HEK293 (cell line): ENCODE measurements around the gene VGLL4.

Experiments used
- CTCF ChIA-PET: fragments of 350-600 bp; formaldehyde crosslinking; extraction: SDS; loops from one replicate; lab custom pipeline; 2021; ENCODE audit warnings: antibody characterized with exemption; lab: Yijun Ruan, JAX
- POLR2A ChIA-PET: fragments of 300-600 bp; formaldehyde crosslinking; extraction: SDS; loops from one replicate; lab custom pipeline; 2020; ENCODE audit warnings: antibody characterized with exemption, inconsistent platforms; lab: Yijun Ruan, JAX
- H3K27ac ChIP-seq: fragments of 200-500 bp; sonication (Bioruptor generic); 2 replicates; pipeline ENCODE4 v1.5.1; 2014; ENCODE audit warnings: low read depth, low read length, control low read depth, inconsistent platforms; ENCODE audit errors: extremely low read depth
- H3K36me3 ChIP-seq, 2 experiments: fragments of 200-500 bp in 1 of 2; sonication (Bioruptor generic) in 1 of 2; 1 replicate in 1 of 2; 2 replicates in 1 of 2; pipeline ENCODE4 v1.5.1; 2014 to 2017; ENCODE audit warnings: inconsistent platforms in 2 of 2, low read length in 2 of 2; ENCODE audit not compliant: control insufficient read depth in 2 of 2, insufficient read depth in 1 of 2
- H3K4me1 ChIP-seq: fragments of 200-500 bp; sonication (Bioruptor generic); 2 replicates; pipeline ENCODE4 v1.5.1; 2014; ENCODE audit warnings: mild to moderate bottlenecking, low read length, inconsistent platforms; ENCODE audit not compliant: control insufficient read depth, insufficient read depth
- H3K4me3 ChIP-seq: 2 replicates; pipeline ENCODE4 v1.5.1; 2011; ENCODE audit warnings: low read depth, mild to moderate bottlenecking, control low read depth, low read length, moderate library complexity
- H3K9me3 ChIP-seq: fragments of 200-500 bp; sonication (Bioruptor generic); 2 replicates; pipeline ENCODE4 v1.5.1; 2014; ENCODE audit warnings: low read depth, low read length, inconsistent platforms; ENCODE audit not compliant: control insufficient read depth, insufficient read depth
- GLIS2 ChIP-seq: fragments of 450-650 bp; formaldehyde crosslinking; IDR thresholded peaks from 2 replicates; pipeline ENCODE4 v1.5.1; 2016; ENCODE audit warnings: missing biosample characterization, missing genetic modification characterization
- IKZF3 ChIP-seq: fragments of 450-650 bp; IDR thresholded peaks from 2 replicates; pipeline ENCODE4 v1.5.0; 2018; ENCODE audit warnings: missing biosample characterization, mild to moderate bottlenecking, missing genetic modification characterization, moderate library complexity
- MZF1 ChIP-seq: fragments of 450-650 bp; formaldehyde crosslinking; IDR thresholded peaks from 2 replicates; pipeline ENCODE4 v1.5.1; 2017; ENCODE audit warnings: missing biosample characterization, missing genetic modification characterization, borderline replicate concordance
- OVOL3 ChIP-seq: fragments of 450-650 bp; formaldehyde crosslinking; IDR thresholded peaks from 2 replicates; pipeline ENCODE4 v1.5.1; 2016; ENCODE audit warnings: missing biosample characterization, missing genetic modification characterization
- SCRT2 ChIP-seq: fragments of 450-650 bp; formaldehyde crosslinking; IDR thresholded peaks from 2 replicates; pipeline ENCODE4 v1.5.1; 2016; ENCODE audit warnings: missing biosample characterization, missing genetic modification characterization
- TRIM28 ChIP-seq: IDR thresholded peaks from 2 replicates; pipeline ENCODE4 v1.6.1; 2011; ENCODE audit warnings: low read length, control low read depth, borderline replicate concordance
- WT1 ChIP-seq: fragments of 450-650 bp; formaldehyde crosslinking; IDR thresholded peaks from 2 replicates; pipeline ENCODE4 v1.5.1; 2016; ENCODE audit warnings: missing biosample characterization, missing genetic modification characterization
- ZNF19 ChIP-seq: fragments of 450-650 bp; formaldehyde crosslinking; IDR thresholded peaks from 2 replicates; pipeline ENCODE4; 2016; ENCODE audit warnings: missing biosample characterization, missing genetic modification characterization, low read depth
- ZNF223 ChIP-seq: fragments of 450-650 bp; formaldehyde crosslinking; IDR thresholded peaks from 2 replicates; pipeline ENCODE4 v1.5.1; 2016; ENCODE audit warnings: missing biosample characterization, missing genetic modification characterization
- ZNF335 ChIP-seq: fragments of 450-650 bp; formaldehyde crosslinking; conservative IDR thresholded peaks from 2 replicates; pipeline ENCODE4 v1.5.1; 2016; ENCODE audit warnings: missing biosample characterization, missing genetic modification characterization
- ZNF354C ChIP-seq: fragments of 450-650 bp; formaldehyde crosslinking; IDR thresholded peaks from 2 replicates; pipeline ENCODE4 v1.5.1; 2016; ENCODE audit warnings: missing biosample characterization, missing genetic modification characterization, low read depth, borderline replicate concordance
- ZNF473 ChIP-seq: fragments of 450-650 bp; formaldehyde crosslinking; IDR thresholded peaks from 2 replicates; pipeline ENCODE4 v1.5.1; 2017; ENCODE audit warnings: missing biosample characterization, missing genetic modification characterization
- ZNF501 ChIP-seq: fragments of 450-650 bp; formaldehyde crosslinking; IDR thresholded peaks from 2 replicates; pipeline ENCODE4 v1.5.1; 2016; ENCODE audit warnings: missing biosample characterization, missing genetic modification characterization
- ZNF544 ChIP-seq: fragments of 450-650 bp; formaldehyde crosslinking; IDR thresholded peaks from 2 replicates; pipeline ENCODE4 v1.5.0; 2017; ENCODE audit warnings: missing biosample characterization, missing genetic modification characterization
- ZNF558 ChIP-seq: fragments of 450-650 bp; formaldehyde crosslinking; IDR thresholded peaks from 2 replicates; pipeline ENCODE4 v1.5.1; 2016; ENCODE audit warnings: missing biosample characterization, missing genetic modification characterization
- ZNF561 ChIP-seq: fragments of 450-650 bp; IDR thresholded peaks from 2 replicates; pipeline ENCODE4 v1.5.1; 2018; ENCODE audit warnings: missing biosample characterization, missing genetic modification characterization, borderline replicate concordance
- ZNF660 ChIP-seq: fragments of 450-650 bp; IDR thresholded peaks from 2 replicates; pipeline ENCODE4 v1.5.1; 2018; ENCODE audit warnings: missing biosample characterization, mild to moderate bottlenecking, missing genetic modification characterization
- ZNF830 ChIP-seq: fragments of 450-650 bp; IDR thresholded peaks from 2 replicates; pipeline ENCODE4 v1.5.0; 2018; ENCODE audit warnings: missing biosample characterization, missing genetic modification characterization, low read depth, mild to moderate bottlenecking, moderate library complexity
- ZXDB ChIP-seq: fragments of 450-650 bp; formaldehyde crosslinking; IDR thresholded peaks from 2 replicates; pipeline ENCODE4 v1.5.1; 2016; ENCODE audit warnings: missing biosample characterization, missing genetic modification characterization
- TF ChIP-seq, protein P1 (sequence below): fragments of 450-650 bp; formaldehyde crosslinking; conservative IDR thresholded peaks from 2 replicates; pipeline ENCODE4 v1.5.1; 2016; ENCODE audit warnings: low read depth, missing biosample characterization, missing genetic modification characterization
- TF ChIP-seq, protein P2 (sequence below): fragments of 450-650 bp; formaldehyde crosslinking; conservative IDR thresholded peaks from 2 replicates; pipeline ENCODE4 v1.5.1; 2016; ENCODE audit warnings: low read depth, missing biosample characterization, missing genetic modification characterization
- TF ChIP-seq, protein P3 (sequence below): fragments of 450-650 bp; formaldehyde crosslinking; IDR thresholded peaks from 2 replicates; pipeline ENCODE4 v1.5.1; 2016; ENCODE audit warnings: missing biosample characterization, missing genetic modification characterization
- TF ChIP-seq, protein P4 (sequence below): fragments of 450-650 bp; formaldehyde crosslinking; IDR thresholded peaks from 2 replicates; pipeline ENCODE4 v1.5.1; 2016; ENCODE audit warnings: missing biosample characterization, missing genetic modification characterization

Gene VGLL4

DNA sequence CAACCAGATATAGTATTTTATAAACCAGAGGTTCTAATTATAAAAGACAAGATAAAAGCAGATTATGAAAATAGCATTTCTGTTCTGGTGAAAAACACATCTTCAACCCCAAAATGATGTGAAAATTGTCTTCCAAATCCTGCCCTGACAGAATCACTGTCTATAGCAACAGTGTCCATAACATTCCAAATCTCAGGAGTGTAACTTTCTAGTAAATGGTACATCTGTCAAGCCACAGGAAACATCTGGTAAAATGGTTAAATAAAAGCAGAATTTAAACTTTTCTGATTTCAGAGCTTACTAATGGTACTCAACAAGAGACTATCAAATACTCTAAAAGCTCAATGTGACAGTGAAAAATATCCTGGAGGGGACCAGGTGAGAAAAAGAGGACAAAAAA, 60.5 kb downstream of the VGLL4 start (continued):
- no peak for TF ChIP-seq ZNF558 (tag by site-specific recombination)
- TF ChIP-seq ZXDB (tag by site-specific recombination): no peak
- TF ChIP-seq MZF1 (tag by site-specific recombination): no peak
- TF ChIP-seq ZNF223 (tag by site-specific recombination): no peak
- no peak for TF ChIP-seq ZNF354C (tag by site-specific recombination)

DNA sequence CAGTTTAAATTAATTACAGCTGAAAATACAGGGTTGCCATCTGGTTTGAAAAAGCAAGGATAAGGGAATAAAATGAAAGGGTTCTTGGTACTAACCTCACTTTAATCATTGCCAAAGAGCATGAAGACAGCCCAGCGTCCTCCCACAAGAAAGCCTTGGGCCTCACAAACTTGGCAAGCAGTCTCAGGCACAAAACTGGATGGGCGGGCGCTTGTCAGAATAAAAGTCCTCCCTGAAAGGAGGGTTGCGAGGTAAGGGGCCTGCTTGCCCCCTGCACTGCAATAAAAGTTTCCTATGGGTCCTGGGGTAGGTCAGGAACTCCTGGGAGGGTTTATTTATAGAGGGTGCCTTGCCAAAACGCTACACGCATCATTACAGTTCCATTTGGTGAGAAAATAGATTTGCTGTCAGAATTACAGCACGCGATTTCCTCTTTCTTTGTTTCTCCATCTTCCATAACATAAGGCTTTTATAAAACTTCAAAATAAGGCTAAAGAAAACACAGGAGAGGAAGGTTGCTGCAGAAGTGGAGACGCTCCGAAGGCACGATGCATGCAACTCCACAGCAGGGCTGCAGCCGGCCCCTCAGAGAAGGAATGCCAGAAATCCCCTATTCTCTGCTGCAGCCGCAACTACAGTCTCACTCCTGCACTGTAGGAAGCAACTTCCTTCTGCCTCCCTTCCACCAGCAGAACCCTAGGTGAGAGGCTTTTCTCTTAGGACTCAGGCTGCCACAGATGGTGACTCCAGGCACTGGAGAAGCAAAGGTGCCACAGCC, 61.3 kb downstream of the VGLL4 start:
- no peak overlapping the region; the same call in 1 of the 2 replicates for H3K4me3 ChIP-seq
- ChIA-PET POLR2A (no interaction called here), CTCF (interaction anchor here (1.0 kb wide), 1 partner anchor 18 kb away, joined by 4 read pairs; no protein-coding TSS in a partner anchor)
- TF ChIP-seq, protein P1, sequence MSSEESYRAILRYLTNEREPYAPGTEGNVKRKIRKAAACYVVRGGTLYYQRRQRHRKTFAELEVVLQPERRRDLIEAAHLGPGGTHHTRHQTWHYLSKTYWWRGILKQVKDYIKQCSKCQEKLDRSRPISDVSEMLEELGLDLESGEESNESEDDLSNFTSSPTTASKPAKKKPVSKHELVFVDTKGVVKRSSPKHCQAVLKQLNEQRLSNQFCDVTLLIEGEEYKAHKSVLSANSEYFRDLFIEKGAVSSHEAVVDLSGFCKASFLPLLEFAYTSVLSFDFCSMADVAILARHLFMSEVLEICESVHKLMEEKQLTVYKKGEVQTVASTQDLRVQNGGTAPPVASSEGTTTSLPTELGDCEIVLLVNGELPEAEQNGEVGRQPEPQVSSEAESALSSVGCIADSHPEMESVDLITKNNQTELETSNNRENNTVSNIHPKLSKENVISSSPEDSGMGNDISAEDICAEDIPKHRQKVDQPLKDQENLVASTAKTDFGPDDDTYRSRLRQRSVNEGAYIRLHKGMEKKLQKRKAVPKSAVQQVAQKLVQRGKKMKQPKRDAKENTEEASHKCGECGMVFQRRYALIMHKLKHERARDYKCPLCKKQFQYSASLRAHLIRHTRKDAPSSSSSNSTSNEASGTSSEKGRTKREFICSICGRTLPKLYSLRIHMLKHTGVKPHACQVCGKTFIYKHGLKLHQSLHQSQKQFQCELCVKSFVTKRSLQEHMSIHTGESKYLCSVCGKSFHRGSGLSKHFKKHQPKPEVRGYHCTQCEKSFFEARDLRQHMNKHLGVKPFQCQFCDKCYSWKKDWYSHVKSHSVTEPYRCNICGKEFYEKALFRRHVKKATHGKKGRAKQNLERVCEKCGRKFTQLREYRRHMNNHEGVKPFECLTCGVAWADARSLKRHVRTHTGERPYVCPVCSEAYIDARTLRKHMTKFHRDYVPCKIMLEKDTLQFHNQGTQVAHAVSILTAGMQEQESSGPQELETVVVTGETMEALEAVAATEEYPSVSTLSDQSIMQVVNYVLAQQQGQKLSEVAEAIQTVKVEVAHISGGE (tag by site-specific recombination): no peak
- TF ChIP-seq, protein P2, sequence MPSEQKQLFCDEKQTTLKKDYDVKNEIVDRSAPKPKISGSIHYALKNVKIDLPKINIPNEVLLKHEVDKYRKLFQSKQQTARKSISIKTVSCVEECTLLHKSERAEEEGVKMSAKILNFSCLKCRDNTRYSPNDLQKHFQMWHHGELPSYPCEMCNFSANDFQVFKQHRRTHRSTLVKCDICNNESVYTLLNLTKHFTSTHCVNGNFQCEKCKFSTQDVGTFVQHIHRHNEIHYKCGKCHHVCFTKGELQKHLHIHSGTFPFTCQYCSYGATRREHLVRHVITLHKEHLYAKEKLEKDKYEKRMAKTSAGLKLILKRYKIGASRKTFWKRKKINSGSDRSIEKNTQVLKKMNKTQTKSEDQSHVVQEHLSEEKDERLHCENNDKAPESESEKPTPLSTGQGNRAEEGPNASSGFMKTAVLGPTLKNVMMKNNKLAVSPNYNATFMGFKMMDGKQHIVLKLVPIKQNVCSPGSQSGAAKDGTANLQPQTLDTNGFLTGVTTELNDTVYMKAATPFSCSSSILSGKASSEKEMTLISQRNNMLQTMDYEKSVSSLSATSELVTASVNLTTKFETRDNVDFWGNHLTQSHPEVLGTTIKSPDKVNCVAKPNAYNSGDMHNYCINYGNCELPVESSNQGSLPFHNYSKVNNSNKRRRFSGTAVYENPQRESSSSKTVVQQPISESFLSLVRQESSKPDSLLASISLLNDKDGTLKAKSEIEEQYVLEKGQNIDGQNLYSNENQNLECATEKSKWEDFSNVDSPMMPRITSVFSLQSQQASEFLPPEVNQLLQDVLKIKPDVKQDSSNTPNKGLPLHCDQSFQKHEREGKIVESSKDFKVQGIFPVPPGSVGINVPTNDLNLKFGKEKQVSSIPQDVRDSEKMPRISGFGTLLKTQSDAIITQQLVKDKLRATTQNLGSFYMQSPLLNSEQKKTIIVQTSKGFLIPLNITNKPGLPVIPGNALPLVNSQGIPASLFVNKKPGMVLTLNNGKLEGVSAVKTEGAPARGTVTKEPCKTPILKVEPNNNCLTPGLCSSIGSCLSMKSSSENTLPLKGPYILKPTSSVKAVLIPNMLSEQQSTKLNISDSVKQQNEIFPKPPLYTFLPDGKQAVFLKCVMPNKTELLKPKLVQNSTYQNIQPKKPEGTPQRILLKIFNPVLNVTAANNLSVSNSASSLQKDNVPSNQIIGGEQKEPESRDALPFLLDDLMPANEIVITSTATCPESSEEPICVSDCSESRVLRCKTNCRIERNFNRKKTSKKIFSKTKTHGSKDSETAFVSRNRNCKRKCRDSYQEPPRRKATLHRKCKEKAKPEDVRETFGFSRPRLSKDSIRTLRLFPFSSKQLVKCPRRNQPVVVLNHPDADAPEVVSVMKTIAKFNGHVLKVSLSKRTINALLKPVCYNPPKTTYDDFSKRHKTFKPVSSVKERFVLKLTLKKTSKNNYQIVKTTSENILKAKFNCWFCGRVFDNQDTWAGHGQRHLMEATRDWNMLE (tag by site-specific recombination): 0 out of 2 replicates have a peak, but pooled peaks have one; percentile 32
- TF ChIP-seq IKZF3 (peak; percentile 83), TRIM28 (peak; percentile 40; the same call in 1 of the 2 replicates), SCRT2 (no peak; the same call in 1 of the 2 replicates), ZNF561 (tag by site-specific recombination) (peak; percentile 76; the same call in 1 of the 2 replicates), ZNF544 (no peak), ZNF558 (tag by site-specific recombination) (peak; percentile 36; the same call in 1 of the 2 replicates), GLIS2 (peak; percentile 78), ZNF335 (tag by site-specific recombination) (peak; percentile 38; the same call in 1 of the 2 replicates), ZNF473 (no peak), MZF1 (tag by site-specific recombination) (peak; percentile 55; the same call in 1 of the 2 replicates), ZNF501 (tag by site-specific recombination) (no peak; the same call in 1 of the 2 replicates), WT1 (tag by site-specific recombination) (no peak; the same call in 1 of the 2 replicates), ZNF660 (tag by site-specific recombination) (0 out of 2 replicates have a peak, but pooled peaks have one; percentile 74), ZNF830 (tag by site-specific recombination) (no peak), OVOL3 (no peak), ZNF19 (no peak)
- TF ChIP-seq, protein P3, sequence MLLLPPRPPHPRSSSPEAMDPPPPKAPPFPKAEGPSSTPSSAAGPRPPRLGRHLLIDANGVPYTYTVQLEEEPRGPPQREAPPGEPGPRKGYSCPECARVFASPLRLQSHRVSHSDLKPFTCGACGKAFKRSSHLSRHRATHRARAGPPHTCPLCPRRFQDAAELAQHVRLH (tag by site-specific recombination): peak; percentile 83
- TF ChIP-seq, protein P4, sequence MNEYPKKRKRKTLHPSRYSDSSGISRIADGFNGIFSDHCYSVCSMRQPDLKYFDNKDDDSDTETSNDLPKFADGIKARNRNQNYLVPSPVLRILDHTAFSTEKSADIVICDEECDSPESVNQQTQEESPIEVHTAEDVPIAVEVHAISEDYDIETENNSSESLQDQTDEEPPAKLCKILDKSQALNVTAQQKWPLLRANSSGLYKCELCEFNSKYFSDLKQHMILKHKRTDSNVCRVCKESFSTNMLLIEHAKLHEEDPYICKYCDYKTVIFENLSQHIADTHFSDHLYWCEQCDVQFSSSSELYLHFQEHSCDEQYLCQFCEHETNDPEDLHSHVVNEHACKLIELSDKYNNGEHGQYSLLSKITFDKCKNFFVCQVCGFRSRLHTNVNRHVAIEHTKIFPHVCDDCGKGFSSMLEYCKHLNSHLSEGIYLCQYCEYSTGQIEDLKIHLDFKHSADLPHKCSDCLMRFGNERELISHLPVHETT: no peak

More for the DNA sequence above, 61.3 kb downstream of the VGLL4 start:
- Histone ChIP-seq H3K9me3 (no peaks in the 10 kb centered on the region), H3K27ac (peak overlapping the region; percentile 63), H3K36me3 (no peaks in the 10 kb centered on the region), H3K4me1 (peaks cover 27% of the 10 kb centered on the region)
